Skeletal muscle satellite cell (primary cell): Measurements from ENCODE around the gene FAM180A. TPM values are rescaled to one million over a fixed set of nuclear protein-coding genes. Genes with fewer than 3 reads are reported as not detected.

Source experiments
- H3K27me3 ChIP-seq: 2 replicates; pipeline ENCODE4 v1.7.0; 2013; ENCODE audit warnings: low read length; ENCODE audit not compliant: control insufficient read depth, insufficient read depth
- H3K36me3 ChIP-seq: 2 replicates; pipeline ENCODE4 v1.7.0; 2013; ENCODE audit warnings: mild to moderate bottlenecking, control low read depth, low read length; ENCODE audit not compliant: insufficient read depth
- H3K4me1 ChIP-seq: 2 replicates; pipeline ENCODE4 v1.7.0; 2013; ENCODE audit warnings: low read length; ENCODE audit not compliant: control insufficient read depth, insufficient read depth
- H3K4me2 ChIP-seq: 2 replicates; pipeline ENCODE4 v1.7.0; 2013; ENCODE audit warnings: mild to moderate bottlenecking, low read length
- H3K4me3 ChIP-seq: 2 replicates; pipeline ENCODE4 v1.7.0; 2013; ENCODE audit warnings: low read length
- H3K9ac ChIP-seq: 2 replicates; pipeline ENCODE4 v1.7.0; 2013; ENCODE audit warnings: mild to moderate bottlenecking, low read depth, low read length, moderate library complexity
- H3K9me3 ChIP-seq: replicated peaks from 2 replicates; pipeline ENCODE4 v1.7.0; 2013; ENCODE audit warnings: mild to moderate bottlenecking, control low read depth, low read length
- total RNA-seq: library from RNA; depleted of rRNA; stranded (reverse); fragments of >200 nt; gene quantifications from 2 replicates; pipeline ENCODE4 v1.2.3, GENCODE V29; 2012; rRNA removed

The FAM180A gene
- 35.6 and 43.9 TPM in 2 replicates for total RNA-seq

DNA sequence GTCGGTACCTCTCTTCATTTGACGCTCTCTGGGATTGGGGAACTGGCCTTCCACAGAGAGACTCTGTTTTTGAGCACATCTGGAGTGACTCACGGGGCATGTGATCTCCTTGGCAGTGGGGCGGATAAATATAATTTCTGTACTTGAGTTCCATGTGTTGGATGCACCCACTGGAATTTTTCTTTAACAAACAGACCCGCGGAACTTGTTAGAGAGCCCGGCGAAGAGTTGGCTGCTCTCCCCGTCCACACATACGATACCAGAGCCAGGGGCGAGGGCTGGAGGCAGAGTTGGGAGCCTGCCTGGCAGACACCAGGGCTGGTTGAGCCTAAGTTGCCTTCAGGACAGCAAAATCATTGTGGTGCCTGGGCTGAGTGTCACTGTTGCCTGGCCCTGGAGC, at the start of gene FAM180A:
Gene FAM180A (minus strand): TSS at position 44 of the 400 bp plus-strand sequence. CDS start 233 bp downstream, outside the sequence.
- H3K27me3 ChIP-seq = no peaks in the 10 kb centered on the region
- H3K9me3 ChIP-seq = no peaks in the 10 kb centered on the region
- peak within 1 kb of the TSS; percentile 87 for H3K4me2 ChIP-seq
- peak within 1 kb of the TSS; percentile 68 for H3K9ac ChIP-seq
- H3K4me1 ChIP-seq = peaks cover 51% of the 10 kb centered on the region
- H3K36me3 ChIP-seq = no peaks in the 10 kb centered on the region
- H3K4me3 ChIP-seq = peak within 1 kb of the TSS; percentile 72

DNA sequence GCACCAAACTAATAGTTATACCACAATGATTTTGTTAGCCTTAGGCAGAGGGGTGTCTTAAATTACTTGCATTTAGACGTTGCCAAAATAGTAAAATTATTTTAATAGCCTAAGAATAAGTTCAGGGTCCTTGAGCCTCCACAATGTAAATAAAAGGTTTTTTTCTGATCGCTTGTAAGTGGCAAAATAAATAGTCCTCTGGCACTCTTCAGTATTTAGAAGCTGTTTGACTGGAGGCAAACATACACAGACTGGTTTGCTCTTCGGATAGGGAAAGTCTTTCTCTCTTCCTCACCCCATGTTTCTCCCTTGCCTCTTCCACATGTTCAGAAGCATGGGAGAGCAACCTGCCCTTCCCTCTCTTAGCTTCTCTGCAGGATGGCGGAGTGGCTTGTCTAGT, 49.5 kb upstream of the FAM180A start:
- H3K4me3 ChIP-seq = no peak overlapping the region
- H3K4me1 ChIP-seq = no peaks in the 10 kb centered on the region

DNA sequence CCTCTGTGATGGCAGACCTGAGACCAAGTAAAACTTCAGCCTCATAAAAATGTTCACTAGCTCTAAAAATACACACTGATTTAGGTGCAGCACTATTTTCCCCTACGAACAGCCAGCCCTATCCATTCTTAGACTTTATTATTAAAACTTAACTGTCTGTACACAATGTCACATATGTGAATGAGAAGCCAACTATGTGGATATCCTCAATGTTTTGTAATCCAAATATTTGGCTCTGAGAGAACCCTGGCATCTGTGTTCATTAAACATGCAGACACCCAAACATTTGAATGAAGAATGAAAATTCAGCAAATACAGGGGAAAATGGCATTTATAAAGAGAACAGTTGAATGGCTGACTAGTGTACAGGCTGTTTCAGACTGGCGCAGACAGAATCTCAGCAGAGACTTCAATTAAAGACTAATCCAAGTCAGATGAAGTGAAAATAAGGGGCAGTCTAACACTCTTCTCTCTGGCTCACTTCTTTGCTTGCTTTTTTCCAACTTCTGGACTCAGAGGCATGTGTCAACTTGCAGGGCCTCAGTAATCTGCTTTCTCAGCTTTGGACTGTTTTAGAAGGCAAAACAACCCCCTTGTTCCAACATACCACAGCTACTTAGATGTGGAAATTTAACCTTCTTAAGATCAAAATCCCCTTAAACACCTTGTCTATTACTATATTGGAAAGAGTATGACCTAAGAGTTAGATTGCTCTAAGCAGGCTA, 47.4 kb upstream of the FAM180A start:
- Histone ChIP-seq H3K9ac (no peak overlapping the region), H3K4me1 (no peaks in the 10 kb centered on the region), H3K9me3 (no peaks in the 10 kb centered on the region)

More for the DNA sequence above, 49.5 kb upstream of the FAM180A start:
- Histone ChIP-seq H3K36me3 (no peaks in the 10 kb centered on the region), H3K4me2 (no peak overlapping the region), H3K27me3 (no peaks in the 10 kb centered on the region), H3K9me3 (no peaks in the 10 kb centered on the region), H3K9ac (no peak overlapping the region)

DNA sequence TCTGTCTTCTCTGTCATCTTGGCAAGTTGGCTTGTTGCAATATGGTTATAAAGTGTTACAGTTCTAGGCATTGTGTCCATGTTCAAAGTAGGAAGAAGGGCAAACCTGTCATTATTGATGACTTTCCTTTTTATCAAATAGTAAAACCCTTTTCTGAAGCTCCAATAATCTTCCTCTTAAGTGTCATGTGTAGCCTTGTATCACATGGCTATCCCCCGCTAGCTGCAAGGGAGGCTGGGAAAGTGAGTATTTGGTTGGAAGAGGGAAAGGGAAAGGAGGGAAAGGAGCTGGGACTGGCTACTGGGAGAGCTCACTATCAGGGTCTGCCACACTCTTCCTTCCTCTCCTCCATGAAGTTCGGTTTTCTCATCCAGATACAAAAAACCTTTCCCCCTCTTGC, 45.2 kb upstream of the FAM180A start:
- H3K9me3 ChIP-seq = no peaks in the 10 kb centered on the region
- no peaks in the 10 kb centered on the region for H3K36me3 ChIP-seq
- no peak overlapping the region for H3K4me2 ChIP-seq
- H3K4me3 ChIP-seq = no peak overlapping the region
- no peaks in the 10 kb centered on the region for H3K27me3 ChIP-seq
- no peak overlapping the region for H3K9ac ChIP-seq
- H3K4me1 ChIP-seq = no peaks in the 10 kb centered on the region

More for the DNA sequence above, 47.4 kb upstream of the FAM180A start:
- H3K4me3 ChIP-seq = no peak overlapping the region
- H3K36me3 ChIP-seq = no peaks in the 10 kb centered on the region
- H3K4me2 ChIP-seq = no peak overlapping the region
- no peaks in the 10 kb centered on the region for H3K27me3 ChIP-seq

DNA sequence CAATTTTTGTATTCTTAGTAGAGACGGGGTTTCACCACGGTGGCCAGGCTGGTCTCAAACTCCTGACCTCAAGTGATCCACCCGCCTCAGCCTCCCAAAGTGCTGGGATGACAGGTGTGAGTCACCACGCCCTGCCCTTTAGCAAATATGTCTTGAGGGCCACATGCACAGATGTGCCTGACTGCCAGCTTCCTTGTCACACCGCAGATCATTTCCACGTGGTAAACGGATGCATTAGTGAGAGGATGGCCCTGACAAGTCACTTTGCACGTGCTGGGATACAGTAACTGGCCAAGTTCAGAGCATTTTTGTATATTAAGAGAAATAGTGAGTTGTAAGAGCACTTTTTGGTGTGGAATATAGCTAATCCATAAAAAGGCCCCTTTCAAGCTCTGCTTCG, 44.3 kb upstream of the FAM180A start:
- H3K27me3 ChIP-seq = no peaks in the 10 kb centered on the region
- no peaks in the 10 kb centered on the region for H3K9me3 ChIP-seq
- H3K4me3 ChIP-seq = no peak overlapping the region
- H3K4me1 ChIP-seq = no peaks in the 10 kb centered on the region
- H3K36me3 ChIP-seq = no peaks in the 10 kb centered on the region
- H3K9ac ChIP-seq = no peak overlapping the region
- no peak overlapping the region for H3K4me2 ChIP-seq

DNA sequence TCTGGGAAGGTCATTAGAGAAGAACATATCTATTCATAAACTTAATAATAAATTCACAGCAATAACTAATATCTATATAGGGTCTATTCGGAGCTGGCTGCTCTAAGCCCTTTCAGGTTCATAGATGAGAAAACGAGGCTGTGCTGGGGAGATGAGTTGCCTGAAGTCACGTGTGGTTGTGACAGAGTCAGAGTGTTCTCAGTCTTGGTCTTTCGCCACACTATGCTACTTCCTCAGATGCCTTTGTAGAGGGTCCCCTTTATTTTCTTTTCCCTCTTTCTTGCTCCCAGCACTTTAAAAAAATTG, 43.7 kb upstream of the FAM180A start:
- no peak overlapping the region for H3K9ac ChIP-seq
- H3K36me3 ChIP-seq = no peaks in the 10 kb centered on the region
- H3K4me2 ChIP-seq = no peak overlapping the region
- H3K9me3 ChIP-seq = no peaks in the 10 kb centered on the region
- H3K4me3 ChIP-seq = no peak overlapping the region
- H3K27me3 ChIP-seq = no peaks in the 10 kb centered on the region
- no peaks in the 10 kb centered on the region for H3K4me1 ChIP-seq

DNA sequence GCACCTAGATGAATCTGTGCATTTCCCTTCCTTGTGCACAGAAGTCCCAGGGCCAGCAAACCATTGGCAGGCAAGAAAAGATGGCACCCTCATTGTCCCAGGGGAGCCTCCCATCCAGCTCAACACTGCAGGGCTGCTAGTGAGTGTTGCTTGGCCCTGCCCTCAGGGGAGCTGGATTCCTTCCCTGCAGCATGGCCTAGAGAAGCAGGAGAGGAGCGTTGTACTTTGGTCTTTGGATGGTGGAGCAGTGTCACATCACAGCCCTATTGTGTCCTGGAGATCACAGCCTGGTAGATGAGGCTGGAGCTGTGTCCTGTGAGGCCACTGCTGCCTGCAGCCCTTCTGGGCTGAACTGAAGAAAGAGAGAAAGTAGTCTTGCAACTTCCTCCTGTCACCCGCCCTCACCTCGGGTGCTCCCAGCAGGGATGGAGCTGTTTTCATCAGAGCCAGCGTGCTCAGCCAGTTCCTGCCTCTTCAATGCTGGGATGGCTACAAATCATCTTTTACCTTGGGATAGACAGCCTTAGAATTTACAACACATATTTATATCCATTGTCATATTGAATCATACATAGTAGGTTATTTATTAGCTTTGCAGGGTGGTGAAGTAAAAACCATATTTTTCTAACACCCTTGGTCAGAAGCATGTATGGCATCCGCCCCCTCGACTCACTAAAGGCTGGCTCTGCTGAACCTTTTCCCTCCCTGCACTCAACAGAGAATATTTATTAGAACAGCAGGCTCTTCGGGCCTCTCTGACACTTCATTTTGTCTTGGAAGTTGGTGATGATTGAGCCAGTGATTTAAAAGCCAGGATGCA, 43.1 kb upstream of the FAM180A start:
- Histone ChIP-seq H3K4me3 (no peak overlapping the region), H3K4me2 (no peak overlapping the region), H3K9ac (no peak overlapping the region), H3K9me3 (no peaks in the 10 kb centered on the region), H3K36me3 (no peaks in the 10 kb centered on the region), H3K27me3 (no peaks in the 10 kb centered on the region), H3K4me1 (no peaks in the 10 kb centered on the region)

DNA sequence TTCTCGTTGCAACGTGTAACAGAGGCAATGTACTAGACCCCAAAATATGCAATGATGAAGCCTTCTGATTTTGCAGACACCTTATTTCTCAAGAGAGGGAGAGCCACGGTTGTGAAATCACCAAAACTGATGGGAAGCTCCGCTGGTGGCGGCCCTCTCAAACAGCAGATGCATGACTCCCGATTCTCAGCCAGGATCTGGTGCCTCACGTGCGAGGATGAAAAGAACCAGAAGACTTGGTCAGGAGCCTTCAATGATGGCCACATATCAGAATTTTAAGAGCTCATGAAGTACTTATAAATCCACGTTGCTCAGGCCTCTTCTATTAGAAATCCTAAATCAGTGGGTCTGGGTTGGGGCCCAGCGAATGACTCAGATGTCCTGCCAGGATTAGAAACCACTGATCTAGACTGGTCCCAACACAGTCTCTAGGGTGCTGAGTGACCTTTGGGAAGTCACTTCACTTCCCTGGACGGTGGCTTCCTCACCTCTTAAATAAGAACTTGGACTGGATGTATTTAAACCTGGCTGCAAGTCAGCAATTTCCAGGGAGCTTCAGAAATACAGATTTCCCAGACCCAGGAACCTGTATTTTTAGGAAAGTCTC, 41.9 kb upstream of the FAM180A start:
- H3K4me3 ChIP-seq = no peak overlapping the region
- H3K9me3 ChIP-seq = no peaks in the 10 kb centered on the region
- no peaks in the 10 kb centered on the region for H3K27me3 ChIP-seq
- no peak overlapping the region for H3K4me2 ChIP-seq
- no peaks in the 10 kb centered on the region for H3K4me1 ChIP-seq
- no peak overlapping the region for H3K9ac ChIP-seq
- no peaks in the 10 kb centered on the region for H3K36me3 ChIP-seq

DNA sequence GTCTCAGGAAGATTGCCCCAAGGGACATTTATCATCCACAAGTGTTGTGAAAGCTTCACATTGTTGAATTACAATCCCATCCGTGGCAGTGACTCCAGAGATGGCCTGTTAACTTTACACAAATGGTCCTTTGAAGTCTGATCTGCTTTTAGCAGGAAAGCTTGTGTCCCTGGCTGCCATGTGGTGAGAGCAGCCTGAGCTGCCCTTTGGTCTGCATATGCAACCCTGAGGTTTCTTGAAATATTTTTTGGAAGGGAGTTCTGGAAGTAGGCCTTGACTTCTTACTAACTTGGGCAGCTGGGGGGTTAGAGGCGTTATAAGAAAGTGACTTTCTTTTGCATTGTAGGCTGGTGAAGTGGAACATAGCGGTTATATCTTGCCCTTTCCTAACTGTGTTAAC, 41.3 kb upstream of the FAM180A start:
- Histone ChIP-seq H3K4me1 (no peaks in the 10 kb centered on the region), H3K36me3 (no peaks in the 10 kb centered on the region), H3K9me3 (no peaks in the 10 kb centered on the region), H3K4me2 (no peak overlapping the region), H3K27me3 (no peaks in the 10 kb centered on the region), H3K4me3 (no peak overlapping the region), H3K9ac (no peak overlapping the region)

DNA sequence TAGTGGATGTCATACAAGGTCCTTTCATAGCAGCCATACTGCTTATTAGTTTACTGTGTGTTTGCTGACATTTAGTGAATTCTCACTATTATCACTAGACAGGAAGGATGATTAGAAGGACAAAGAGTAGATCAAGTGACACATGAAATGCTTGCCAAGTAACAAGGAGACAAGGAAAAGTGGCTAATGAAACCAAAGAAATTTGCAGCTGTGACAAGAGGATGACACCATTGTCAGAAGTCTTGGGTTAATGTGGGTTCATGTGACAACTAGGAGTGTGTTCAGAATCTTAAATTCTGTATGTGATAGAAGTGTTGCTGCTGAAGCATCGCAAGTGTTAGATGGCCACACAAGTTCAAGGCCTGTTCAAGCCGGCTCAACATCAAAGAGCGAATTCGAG, 40.8 kb upstream of the FAM180A start:
- Histone ChIP-seq H3K9me3 (no peaks in the 10 kb centered on the region), H3K27me3 (no peaks in the 10 kb centered on the region), H3K4me3 (no peak overlapping the region), H3K36me3 (no peaks in the 10 kb centered on the region), H3K4me1 (no peaks in the 10 kb centered on the region), H3K4me2 (no peak overlapping the region), H3K9ac (no peak overlapping the region)

DNA sequence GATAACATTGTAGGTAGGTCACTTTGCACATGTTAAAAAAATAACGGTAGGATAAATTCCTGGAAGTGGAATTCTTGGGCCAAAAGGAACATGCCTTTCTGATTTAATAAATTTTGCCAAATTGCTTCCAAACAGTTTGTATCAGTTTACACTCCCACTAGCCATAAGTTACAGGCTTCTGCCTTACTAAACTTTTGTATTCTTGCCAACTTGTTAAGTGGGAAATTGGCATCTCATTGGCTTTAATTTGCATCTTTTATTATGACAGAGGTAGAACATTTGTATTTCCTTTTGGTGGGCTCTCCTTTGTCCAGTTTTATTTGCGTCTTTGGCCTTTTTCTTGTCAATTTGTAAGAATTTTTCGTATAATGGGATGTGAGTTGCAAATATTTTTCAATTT, 38.3 kb upstream of the FAM180A start:
- no peaks in the 10 kb centered on the region for H3K27me3 ChIP-seq
- no peak overlapping the region for H3K4me3 ChIP-seq
- no peak overlapping the region for H3K9ac ChIP-seq
- no peaks in the 10 kb centered on the region for H3K36me3 ChIP-seq
- H3K9me3 ChIP-seq = no peaks in the 10 kb centered on the region
- no peaks in the 10 kb centered on the region for H3K4me1 ChIP-seq
- no peak overlapping the region for H3K4me2 ChIP-seq
